GM21825 (cell line): Measurements from ENCODE around the gene RHOF.
"Not testable (repeated sequence)": the region's sequence is repeated elsewhere in the genome, so short reads cannot be mapped to it uniquely, and the experiment has no call there.

ENCODE experiments used
- ATAC-seq: cut with Tn5 transposase; IDR thresholded peaks from one replicate; pipeline ENCODE4 v1.9.1; 2021; ENCODE audit warnings: mild to moderate bottlenecking, moderate library complexity; ENCODE audit not compliant: unreplicated experiment

Gene RHOF

DNA sequence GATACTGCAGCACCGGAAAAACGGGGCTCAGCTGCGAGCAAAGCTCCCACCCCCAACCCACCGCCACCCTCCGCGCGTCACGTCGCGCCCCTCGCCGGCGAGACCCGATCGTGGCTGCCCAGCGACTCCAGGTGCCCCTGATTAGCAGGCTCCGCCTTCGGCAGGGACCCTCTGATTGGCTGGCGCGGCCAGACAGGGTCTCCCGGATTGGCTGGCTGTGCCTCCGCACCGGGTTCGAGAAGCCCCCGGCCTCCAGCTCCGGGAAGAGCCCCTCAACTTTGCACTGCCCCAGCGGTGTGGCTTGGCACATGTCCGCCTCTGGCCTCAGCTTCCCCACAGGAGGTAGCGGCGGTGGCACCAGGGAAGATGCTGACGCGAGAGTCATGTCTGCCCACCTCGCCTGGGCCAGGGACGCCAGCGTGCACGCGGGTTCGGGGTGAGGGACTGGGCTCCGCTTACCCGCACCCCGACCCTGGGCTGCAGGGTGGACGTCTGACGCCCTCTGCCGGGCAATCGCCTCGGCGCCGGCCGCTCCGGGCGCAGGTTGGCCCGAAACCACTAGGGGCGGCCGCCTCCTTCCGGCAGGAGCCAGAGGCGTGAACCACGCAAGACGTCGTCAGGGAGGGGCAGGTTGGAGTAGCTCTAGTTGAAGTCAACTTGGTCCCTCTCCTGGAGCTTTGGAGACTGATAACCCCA lies 498 bp upstream of the RHOF start:
- peak; percentile 43 for ATAC-seq

DNA sequence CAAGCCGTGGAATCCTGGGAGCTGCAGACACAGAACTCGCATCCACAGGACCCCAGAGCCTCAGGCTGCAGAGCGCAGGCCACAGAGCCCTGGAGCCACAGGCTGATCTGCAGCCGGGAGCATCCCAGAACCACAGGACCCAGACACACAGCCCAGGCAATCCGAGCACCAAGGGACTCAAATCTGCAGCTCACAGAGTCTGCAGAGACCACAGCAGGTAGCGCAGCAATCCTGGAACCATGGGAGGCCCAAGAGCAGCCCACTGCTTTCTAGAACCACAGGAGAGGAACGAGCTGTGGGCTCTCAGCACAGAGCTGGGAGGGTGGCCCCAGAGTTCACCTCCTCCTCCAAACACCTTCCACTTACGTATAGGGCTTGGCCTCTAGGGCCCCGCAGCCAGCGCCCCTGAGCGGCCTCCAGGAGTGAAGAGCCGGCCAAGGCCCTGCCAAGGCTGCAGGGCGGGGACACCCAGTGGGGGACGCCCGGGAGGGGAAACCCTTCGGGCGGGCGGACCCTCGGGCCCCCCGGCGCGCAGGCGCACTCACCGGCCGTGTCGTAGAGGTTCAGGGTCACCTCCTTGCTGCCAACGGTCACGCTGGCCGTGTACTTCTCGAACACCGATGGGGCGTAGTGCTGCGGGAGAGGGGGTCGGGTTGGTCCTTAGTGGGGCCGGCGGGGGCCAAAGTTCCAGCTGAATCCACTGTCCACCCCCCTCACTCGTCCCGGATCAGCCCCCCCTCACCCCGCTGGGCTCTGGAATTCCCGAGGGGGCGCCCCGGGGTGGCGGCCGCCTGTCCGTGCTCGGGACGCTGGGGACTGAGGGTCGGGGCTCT lies 665 bp downstream of the RHOF start:
- no peak for ATAC-seq

DNA sequence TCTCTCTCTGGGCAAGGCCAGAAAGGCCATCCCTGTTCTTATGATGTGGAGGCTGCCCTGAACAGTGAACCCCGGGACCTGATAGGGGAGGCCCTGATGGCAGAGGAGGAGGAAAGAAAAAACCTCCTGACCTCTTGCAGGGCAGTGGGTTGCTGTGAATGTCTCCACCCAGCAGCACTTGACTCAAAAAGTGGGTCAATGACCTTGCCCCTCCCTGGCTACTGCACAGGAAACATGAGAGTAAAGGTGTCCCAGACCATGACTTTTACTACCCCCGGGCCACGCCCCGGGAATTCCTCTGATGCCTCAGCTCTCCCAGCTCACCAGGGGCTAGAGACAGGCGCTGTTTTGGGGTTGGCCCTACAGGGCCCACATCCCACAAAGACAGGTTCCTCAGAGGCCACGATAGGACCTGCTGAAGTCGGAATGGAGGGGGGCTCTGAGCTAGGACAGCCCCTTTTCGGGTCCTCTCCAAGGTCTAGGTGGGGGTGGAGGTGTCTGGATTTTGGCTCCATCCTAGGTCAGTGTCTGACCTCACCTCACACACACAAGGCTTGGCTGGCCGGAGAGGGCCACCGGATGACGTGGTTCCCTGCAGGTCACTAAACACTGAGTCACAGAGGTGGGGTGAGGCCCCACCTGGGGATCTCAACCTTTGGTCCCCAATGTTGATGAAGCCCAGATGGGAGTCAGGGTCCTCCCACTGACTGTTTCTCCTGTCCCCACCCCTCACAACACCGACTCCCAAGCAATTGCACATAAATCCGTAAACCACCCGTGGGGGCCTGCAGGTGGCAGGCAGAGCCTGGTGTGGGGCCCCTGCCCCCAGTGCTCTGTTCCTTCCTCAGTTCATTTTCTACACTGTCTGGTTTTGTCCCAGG lies 1.6 kb downstream of the RHOF start:
- no peak for ATAC-seq

DNA sequence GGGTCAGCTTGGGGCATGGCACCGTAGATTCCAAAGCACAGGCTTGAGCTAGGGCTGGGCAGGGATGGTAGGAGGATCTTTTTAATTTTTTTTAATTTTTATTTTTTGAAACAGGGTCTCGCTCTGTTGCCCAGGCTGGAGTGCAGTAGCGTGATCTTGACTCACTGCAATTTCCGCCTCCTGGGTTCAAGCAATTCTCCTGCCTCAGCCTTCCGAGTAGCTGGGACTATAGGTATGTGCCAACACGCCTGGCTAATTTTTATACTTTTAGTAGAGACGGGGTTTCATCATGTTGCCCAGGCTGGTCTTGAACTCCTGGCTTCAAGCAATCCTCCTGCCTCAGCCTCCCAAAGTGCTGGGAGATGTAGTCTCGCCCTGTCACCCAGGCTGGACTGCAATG lies 2.7 kb downstream of the RHOF start:
- not testable (repeated sequence) for ATAC-seq

DNA sequence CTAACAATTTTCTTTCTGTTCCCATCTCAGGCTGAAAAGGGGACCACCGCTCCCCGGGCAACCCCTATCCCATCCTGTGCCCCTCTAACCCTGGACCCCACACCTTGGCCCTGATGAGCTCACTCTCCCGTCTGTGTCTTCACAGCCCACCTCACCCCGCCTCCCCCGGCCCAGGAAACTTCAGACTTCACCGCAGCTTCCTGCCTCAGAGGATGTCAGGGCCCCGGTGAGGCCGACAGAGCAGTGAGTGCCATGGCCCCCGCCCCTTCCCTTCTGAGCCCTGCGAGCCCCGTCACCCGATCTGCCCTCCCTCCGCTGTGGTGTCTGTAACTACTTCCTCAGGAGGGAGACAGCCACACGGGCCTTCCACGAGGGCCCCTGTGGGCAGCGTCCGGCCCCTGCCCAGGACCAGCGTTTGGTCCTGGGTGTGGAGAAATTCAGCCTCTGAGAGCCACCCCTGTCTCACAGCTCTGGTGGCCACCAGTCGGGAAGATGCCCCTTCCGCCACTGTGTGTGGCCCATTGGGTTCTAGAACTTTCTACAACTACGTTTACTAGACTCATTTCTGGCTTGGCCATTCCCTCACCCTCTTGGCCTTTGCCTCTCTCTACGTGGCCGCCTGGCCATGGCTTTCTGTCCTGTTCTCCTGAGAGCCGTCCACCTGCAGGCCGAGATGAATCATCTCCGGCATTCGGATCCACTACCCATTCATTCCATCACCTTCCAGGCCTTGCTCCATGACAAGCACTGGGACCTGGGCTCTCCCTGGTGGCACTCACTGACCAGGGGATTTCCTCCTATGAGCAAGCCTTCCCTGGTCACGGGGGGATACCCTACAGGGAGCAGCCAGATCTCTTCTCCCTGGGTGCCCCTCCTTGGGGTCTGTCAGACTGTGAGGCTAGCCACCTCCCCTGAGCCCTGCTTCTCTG lies 3.4 kb downstream of the RHOF start:
- ATAC-seq = peak; percentile 36

DNA sequence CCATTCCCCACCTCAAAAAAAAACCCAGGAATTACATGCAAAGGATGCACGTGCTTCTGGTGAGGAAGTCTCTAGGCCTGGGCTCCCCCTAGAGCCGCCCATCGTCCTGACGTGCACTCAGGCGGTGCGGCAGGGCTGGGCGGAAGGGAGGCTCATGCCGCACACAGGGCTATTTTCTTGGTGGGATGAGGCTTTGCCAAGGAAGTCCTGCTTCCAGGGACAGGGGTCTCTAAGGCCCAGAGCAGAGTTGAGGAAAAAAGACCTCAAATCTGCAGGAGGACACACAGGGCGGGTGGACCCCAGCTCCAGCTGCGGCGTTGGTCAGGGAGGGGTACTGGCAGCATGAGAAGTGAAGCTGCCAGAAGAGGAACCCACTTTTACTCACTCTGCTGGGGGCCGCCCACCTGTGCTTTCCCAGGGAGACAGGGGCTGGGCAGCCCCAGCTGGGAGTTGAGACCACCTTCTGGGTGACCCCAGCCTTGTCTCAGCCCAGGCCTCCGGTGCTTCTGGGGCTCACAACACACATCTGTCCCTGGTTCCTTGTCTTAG lies 4.2 kb downstream of the RHOF start:
- no peak for ATAC-seq

DNA sequence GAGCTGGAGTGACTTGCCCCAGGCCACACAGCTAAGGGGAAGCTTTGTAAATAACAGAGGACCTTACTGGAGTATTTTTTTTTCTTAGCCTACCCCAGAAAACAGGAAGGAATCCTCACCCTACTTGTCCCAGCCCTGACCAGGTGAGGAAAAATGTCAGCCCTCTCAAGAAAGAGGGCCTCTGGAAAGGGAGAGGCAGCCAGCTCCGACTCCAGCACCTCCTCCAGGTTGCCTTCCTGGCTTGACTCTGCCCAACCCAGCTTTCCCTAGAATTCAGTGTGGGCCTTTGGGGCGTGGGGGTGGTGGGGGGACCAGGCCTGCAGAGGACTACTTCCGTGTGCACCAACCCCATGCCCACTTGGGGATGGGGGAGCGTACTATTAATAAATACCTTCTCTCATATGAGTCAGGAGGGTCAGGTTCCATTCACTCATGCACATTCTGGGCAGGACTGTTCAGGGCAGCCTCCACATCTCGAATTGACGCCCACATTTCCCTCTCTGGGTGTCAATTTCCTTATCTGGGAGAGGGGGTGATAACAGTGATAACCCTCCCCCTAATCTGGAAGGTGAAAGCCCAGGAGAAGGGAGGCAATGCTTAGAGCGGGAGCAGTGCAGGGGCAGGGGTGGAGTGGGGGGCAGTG lies 5.2 kb downstream of the RHOF start:
- ATAC-seq = no peak

DNA sequence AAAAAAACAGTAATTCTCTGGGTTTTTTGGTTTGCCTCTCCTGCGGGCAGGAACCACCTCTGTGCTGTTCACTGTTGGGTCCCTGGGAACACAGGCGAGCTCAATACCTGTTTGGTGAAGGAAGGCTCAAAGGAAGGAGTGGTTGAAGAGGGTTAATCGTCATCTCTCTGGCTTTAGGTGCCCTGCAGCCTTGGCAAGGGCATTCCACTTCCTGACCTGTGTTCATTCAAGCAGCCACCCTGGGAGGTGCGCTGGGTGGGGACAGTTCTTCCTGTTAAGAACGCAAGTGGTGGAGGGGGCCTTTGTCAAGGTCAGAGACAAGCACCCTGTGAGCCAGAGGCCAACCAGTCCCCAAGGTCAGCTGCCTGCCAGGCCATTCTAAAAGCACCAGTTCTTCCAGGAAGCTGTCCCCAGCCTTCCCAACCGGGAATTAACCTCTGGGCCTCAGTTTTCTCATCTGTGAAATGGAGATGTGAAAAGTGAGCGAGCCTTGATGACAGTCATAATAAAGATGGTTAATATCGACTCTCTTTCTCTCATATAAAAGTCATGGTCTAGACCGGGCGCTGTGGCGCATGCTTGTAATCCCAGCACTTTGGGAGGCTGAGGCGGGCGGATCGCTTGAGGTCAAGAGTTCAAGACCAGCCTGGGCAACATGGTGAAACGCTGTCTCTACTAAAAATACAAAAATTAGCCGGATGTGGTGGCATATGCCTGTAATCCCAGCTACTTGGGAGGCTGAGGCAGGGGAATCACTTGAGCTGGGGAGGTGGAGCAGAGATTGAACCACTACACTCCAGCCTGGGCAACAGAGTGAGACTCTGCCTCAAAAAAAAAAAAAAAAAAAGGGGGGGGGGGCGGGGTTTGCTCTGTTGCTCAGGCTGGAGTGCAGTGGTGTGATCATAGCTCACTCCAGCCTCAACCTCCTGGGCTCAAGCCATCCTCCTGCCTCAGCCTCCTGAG lies 6.1 kb downstream of the RHOF start:
- ATAC-seq = no peak

DNA sequence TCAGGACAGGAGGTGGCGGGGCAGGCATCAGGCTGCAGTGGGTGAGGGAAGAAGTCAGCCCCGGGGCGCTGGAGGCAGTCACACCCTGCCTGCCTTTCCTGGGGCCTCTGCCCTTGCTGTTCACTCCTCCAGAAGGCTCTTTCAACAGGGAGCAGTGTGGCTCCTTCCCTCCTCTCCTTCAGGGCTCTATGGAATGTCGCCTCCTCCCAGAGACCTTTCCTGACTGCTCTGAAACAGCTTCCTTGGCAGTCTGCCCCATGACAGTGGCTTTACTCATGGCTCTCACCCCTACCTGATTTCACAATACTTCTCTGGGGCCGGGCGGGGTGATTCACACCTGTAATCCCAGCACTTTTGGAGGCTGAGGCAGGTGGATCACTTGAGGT lies 7.1 kb downstream of the RHOF start:
- ATAC-seq = no peak

DNA sequence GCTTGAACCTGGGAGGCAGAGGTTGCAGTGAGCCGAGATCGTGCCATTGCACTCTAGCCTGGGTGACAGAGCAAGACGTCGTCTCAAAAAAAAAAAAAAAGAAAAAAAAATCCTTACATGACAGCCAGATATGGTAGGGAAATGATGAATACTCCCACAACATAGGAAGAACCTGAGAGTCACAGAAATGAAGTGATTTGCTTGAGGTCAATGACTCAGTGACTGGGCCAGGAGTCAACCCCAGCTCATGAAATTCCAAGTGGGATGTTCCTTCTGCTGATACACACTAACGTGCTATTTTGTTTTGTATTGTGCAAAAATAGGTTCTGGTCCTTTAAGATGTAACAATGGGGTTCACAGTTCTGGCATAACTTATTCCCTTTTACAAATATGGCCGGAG lies 9.0 kb downstream of the RHOF start:
- no peak for ATAC-seq

DNA sequence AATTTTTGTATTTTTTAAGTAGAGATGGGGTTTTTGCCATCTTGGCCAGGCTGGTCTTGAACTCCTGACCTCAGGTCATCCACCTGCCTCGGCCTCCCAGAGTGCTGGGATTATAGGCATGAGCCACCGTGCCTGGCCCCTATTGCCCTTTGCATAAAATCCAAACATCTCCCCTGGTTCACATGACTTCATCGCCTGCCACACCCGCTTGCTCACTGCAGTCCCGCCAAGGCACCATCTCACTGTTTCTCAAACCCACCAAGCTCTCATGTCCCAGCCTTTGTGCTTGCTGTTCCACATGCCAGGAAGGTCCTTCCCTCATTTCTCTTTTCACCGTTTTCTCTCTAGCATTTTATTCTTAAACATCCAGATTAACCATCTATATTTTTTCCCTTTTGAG lies 9.7 kb downstream of the RHOF start:
- ATAC-seq = no peak

DNA sequence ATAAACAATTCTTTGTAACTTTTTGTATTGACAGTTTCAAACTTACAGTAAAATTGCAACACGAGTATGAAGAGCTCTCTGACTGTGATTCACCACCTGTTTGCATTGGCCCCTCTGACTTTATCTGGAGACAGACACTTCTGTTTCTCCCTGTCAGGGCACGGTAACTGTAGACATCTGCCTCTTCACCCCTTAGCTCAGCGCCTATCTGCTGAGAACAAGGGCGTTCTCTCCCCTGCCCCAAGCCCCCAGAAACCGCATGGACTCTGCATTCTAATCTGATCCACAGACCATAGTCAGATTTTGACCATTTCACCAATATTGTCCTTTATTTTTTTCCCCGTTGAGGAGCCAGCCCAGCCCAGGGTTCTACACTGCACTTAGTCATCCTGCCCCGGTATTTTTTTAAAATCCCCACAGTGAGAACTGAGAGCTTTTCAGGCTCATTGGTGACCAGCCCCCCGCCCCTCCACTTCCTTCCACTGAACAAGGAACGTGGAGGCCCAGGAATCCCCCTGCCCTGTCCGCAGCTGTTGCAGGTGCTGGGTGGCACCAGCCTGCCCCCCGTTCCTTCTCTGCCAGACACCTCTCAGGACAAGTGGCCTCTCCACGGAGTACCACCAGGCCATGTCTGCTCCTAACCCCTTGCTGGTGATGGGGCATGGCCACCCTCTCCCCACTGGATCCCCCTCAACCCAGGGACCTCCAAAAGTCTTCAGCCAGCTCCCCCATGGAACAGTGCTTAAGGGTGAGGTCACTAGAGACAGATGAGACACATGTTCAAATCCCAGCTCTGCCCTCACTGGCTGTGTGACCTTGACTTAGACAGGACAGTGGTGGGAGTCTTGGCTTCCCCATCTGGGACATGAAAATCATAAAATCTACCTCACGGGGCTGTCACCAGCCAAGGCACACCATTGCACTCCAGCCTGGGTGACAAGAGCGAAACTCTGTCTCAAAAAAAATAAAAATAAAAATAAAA lies 11.2 kb downstream of the RHOF start:
- ATAC-seq = peak; percentile 62

DNA sequence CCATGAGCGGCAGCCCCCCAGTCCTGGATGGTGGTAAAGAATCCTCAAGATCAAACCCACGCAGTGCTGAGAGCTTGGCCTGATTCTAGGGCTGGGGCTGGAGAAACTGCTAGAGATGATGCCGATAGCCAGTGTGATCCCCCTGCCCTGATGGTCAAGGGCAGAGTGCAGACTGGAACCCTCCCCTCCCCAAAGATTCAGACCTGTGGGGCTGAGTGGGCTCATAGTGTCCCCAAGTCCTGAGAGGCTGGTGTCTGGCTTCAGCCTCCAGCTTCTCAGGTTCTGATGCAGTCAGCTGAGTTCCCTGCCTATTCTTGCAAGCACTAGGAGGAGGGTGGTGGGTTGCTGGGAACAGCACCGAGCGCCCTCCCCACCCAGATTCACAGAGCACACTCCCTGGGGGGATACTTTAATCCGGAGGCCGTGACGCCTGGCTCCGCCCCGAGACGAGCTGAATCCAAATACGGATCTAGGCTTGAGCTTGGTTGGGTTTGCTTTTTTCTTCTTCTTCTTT lies 11.9 kb downstream of the RHOF start:
- peak; percentile 24 for ATAC-seq

DNA sequence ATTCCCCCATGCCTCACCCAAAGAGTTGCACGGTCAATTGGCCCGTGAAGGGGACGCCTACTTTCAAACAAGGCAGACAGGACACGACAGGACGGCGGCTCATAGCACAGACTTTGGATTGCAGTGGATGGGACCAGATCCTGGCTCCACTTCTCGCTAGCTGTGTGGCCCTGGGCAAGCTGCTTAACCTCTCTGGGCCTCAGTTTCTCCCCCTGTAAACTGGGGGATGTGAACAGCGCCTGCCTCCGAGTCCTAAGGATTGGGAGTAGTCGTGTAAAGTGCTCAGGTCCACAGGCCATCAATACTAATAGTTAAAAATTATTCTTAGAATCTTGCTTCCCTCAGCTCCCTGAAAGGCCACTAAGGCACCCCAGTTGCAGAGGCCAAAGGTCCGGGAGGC lies 13.1 kb downstream of the RHOF start:
- ATAC-seq = no peak

DNA sequence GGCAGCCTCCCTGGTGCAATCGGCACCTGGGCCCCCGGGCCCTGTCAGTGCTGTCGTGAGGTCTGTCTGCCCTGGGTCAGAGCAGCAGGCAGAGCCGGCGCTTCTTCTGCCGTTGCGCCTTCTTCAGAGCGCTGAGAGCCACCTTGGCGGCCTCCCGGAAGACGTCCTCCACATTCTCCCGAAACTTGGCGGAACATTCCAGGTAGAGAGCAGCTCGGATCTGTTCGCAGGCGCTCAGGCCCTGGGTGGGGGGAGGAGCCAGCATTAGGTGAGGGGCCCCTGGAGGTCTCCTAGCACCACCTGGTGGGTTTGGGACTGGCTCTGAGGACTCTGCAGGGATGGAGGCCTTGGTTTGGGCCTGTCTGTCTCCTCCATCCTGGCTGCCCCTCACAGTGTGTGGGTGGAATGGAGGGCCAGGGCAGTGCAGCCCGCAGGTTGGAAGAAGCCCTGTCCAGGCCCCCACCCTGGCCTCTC lies 14.0 kb downstream of the RHOF start:
- ATAC-seq = no peak

DNA sequence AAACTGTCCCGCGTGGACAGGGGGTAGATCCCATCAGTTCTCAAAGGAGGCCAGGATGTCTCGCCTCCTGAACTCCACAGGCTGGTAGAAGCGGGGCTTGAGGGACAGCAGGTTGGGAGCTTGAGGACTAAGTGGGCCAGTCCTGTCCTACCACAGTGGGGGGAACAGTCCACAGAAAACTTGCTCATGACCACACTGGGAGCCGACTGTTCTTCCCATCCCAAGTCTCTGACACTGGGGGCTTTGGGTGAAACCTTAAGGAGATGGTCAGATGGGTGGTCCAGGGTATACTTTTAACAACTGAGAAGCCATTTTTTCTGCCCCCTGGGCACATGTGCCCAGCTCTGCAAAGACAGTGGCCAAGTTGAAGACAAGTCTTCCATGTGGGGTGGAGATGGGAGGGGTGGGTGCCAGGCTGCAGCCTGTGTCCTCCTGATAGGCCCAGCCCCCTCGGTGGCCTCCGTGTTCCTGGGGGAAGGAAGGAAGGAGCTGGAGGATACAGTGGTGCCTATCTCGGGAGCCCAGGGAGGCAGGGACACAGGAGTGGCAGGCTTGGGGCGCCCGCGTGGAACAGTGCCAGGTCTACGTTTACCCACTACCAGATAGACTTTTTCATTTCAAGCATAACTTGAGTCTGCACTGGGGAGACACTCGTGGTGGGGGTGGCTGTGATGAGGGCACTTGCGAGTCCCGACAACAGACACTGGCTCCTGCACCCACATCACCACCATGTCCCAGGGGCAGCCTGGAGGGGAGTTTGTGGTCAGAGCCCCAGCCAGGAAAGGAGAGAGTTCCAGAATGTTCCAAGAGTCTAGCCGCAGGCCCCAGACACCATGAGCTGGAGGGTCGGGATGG lies 14.7 kb downstream of the RHOF start:
- no peak for ATAC-seq
